GM19193 (cell line): ENCODE results near the gene HMGB1.
A peak's percentile ranks its signal among the peaks of the same experiment; 100 is the strongest.

Experiments
- POLR2A ChIP-seq: IDR thresholded peaks from 4 replicates; pipeline ENCODE4 v1.6.1; 2011; ENCODE audit not compliant: insufficient read depth, insufficient read length; ENCODE audit errors: extremely low read depth

Gene HMGB1

GRCh38 chr13:30465593-30466357 is at the start of gene HMGB1:
Gene HMGB1 (minus strand): TSS chr13:30465936. CDS start chr13:30463680, 2,256 bp downstream.
- TF ChIP-seq POLR2A = peak; percentile 93

GRCh38 chr13:30510811-30511371 is 45.2 kb upstream of the HMGB1 start:
- TF ChIP-seq POLR2A = no peak

GRCh38 chr13:30510091-30510490 is 44.4 kb upstream of the HMGB1 start:
- TF ChIP-seq POLR2A = no peak

- no peak for TF ChIP-seq POLR2A
Observed at GRCh38 chr13:30509254-30510050, 43.7 kb upstream of the HMGB1 start.

GRCh38 chr13:30504081-30504480 is 38.3 kb upstream of the HMGB1 start:
- TF ChIP-seq POLR2A = no peak

- no peak for TF ChIP-seq POLR2A
Observed at GRCh38 chr13:30502237-30502636, 36.5 kb upstream of the HMGB1 start.

- no peak for TF ChIP-seq POLR2A
Observed at GRCh38 chr13:30499338-30499737, 33.6 kb upstream of the HMGB1 start.

- no peak for TF ChIP-seq POLR2A
Observed at GRCh38 chr13:30496147-30496546, 30.4 kb upstream of the HMGB1 start.

- TF ChIP-seq POLR2A = no peak
Observed at GRCh38 chr13:30495746-30496145, 30.0 kb upstream of the HMGB1 start.

GRCh38 chr13:30493658-30494381 is 28.1 kb upstream of the HMGB1 start:
- no peak for TF ChIP-seq POLR2A

- TF ChIP-seq POLR2A = no peak
Observed at GRCh38 chr13:30487075-30487470, 21.3 kb upstream of the HMGB1 start.

- TF ChIP-seq POLR2A = no peak
Observed at GRCh38 chr13:30486230-30487074, 20.7 kb upstream of the HMGB1 start.

GRCh38 chr13:30481241-30481760 is 15.6 kb upstream of the HMGB1 start:
- no peak for TF ChIP-seq POLR2A
